GM12865 (cell line): ENCODE results near the gene URGCP.

Experiments
- DNase-seq: peaks from one replicate; pipeline ENCODE4 v3.0.0; 2010; ENCODE audit warnings: low read depth
- H3K4me3 ChIP-seq: 2 replicates; pipeline ENCODE4 v1.5.1; 2011; ENCODE audit warnings: mild to moderate bottlenecking, low read depth, low read length, control low read depth
- TF ChIP-seq, protein P1 (sequence below): IDR thresholded peaks from 2 replicates; pipeline ENCODE4 v1.5.1; 2011; ENCODE audit warnings: low read length, control low read depth, low read depth, inconsistent platforms; ENCODE audit not compliant: insufficient read depth; ENCODE audit errors: missing control alignments

Gene URGCP

DNA sequence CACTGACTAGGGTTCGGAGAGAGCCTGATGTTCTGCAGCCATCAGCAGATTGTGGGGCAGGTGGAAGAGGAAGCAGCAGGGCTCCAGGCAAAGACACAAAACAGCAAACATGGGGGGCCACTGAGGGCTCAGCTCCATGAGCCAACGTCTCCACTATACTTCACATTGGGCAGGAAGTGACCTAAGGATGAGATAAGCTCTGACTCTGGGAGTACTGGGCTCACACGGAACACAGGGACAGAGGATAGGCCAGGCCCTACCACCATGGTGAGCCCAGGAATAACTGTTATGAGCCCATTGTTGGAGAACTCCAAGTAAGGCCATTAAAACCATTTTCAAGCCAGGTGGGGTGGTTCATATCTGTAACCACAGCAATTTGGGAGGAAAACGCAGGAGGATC is 22.2 kb downstream of the URGCP start:
- no peak overlapping the region for H3K4me3 ChIP-seq
- TF ChIP-seq, protein P1, sequence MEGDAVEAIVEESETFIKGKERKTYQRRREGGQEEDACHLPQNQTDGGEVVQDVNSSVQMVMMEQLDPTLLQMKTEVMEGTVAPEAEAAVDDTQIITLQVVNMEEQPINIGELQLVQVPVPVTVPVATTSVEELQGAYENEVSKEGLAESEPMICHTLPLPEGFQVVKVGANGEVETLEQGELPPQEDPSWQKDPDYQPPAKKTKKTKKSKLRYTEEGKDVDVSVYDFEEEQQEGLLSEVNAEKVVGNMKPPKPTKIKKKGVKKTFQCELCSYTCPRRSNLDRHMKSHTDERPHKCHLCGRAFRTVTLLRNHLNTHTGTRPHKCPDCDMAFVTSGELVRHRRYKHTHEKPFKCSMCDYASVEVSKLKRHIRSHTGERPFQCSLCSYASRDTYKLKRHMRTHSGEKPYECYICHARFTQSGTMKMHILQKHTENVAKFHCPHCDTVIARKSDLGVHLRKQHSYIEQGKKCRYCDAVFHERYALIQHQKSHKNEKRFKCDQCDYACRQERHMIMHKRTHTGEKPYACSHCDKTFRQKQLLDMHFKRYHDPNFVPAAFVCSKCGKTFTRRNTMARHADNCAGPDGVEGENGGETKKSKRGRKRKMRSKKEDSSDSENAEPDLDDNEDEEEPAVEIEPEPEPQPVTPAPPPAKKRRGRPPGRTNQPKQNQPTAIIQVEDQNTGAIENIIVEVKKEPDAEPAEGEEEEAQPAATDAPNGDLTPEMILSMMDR, result no peak
- no peak for DNase-seq

DNA sequence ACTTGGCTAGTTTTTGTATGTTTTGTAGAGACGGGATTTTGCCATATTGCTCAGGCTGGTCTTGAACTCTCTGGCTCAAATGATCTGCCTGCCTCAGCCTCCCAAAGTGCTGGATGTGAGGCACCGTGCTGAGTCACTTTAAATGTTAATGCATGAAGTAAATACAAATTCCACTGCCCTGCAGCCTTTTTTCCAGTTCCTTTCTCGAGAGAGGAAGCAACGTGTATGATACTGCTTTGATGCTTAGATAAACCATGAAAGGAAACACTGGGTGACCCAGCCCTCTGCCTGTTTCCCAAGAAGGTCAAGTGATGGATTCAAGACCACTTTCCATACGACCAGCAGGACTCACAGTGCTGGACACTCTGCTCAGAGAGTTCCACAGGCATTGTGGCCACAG is 25.8 kb downstream of the URGCP start:
- TF ChIP-seq, protein P1, result no peak
- H3K4me3 ChIP-seq, result no peak overlapping the region
- no peak for DNase-seq

DNA sequence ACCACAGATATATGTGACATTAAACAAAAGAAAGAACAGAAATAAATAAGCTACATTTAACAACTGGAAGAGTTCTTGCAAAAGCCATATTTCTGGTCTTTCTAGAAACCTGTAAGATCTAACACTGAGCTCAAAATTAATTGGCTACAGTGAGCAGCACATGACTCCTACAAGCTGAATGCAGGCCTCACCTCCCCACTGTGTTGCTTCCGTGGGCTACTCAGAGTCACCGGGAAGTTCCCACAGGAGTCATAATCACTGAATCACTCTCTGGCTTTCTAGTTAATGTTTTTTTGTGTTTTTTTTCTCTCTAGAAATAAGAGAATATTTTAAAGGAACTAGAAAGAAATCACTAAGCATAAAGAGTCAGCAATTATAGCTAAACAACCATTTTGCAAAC is 26.9 kb downstream of the URGCP start:
- TF ChIP-seq, protein P1, result no peak
- no peak overlapping the region for H3K4me3 ChIP-seq
- no peak for DNase-seq

DNA sequence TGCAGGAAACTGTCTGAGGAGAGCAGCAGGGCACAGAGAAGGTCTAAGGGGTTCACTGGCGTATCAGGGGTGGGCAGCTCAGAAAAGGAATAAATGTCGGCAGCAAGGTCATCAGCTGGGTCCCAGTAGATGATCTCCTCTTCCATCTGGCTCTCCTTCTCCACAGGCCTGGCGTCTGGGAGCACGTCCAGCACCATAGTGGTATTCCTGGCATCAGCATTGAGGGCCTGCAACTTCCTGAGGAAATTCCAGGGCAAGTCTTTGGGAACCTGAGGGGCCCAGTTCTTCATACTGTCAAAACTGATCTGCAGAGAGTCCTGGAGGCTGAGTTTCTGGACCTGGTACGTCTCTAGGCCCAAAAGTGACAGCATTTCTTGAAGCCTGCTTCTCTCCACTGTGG is 27.5 kb downstream of the URGCP start:
- DNase-seq, result no peak
- TF ChIP-seq, protein P1, result no peak
- no peak overlapping the region for H3K4me3 ChIP-seq

DNA sequence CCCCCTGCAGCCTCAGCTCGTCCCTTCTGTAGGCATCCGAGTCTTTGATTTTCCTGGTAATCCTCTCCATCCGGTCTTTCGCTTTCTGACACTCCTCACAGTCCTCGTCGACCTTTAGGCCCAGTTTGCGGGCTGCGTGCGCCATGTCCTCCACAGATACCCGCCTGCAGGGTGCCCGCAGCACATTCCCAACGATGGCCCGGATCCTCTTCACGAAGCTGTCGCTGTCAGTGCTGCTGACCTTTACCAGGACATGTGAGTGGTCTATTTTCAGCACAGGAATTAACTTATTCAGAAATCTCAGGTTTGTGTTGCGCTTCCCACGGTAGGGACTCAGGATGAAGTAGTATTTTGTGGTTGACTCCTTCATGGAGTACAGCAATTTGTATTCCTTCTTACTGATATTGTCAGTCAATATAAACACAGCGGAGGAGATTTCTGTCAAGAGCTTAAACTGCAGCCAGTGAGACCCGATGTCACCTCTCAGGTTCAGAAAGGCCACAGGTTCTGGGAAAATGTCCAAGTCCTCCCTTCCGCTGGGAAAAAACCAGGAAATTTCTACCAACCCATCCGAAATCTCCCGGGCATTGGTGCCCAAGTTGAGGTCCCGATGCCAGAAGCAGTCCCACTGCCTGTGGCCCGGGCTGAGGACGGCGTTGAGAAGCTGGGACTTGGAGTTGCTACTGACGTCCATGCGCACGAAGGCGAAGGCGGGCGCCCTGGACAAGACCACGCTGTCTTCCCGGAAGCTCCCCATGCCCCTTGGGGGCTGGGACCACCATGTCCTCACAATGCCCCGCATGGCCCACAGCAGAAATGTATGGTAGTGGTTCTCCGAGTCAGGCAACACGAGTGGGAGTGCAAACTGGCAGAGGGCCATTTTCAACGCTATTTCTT is 28.2 kb downstream of the URGCP start:
- TF ChIP-seq, protein P1, result no peak
- H3K4me3 ChIP-seq, result no peak overlapping the region
- DNase-seq, result no peak

DNA sequence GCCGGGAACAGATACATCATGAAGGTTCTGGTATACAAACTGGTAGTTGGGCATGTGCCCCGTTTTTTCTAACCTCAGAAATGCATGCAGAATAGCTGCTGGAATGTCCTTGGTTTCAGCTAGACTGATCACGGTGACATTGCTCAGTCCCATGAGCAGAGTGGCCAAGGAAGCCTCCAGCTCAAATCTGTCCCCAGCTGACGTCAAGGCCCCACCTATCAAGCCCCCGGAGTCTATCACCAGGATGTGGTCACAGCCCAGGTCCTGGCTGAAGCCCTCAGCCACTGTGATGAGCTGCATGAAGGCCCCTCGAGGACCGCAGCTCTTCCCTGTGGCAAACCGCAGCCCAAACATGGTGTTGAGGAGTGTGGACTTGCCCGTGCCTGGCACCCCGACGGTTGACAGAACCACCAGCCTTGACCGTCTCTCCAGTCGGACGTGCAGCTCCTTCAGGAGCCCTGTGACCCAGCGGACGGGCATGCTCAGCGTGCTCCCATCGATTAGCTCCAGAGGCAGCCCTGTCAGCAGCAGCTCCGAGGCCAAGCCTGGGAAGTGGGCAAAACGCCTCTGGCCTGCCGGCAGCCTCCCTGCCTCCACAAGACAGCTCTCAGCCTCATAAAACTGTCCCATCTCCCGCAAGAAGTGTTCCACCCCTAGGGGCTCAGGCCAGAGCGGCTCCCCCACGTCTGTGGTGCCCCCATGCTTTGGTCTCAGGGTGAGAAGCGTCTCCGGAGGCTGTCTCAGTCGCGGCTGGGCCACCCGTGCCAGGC is 29.2 kb downstream of the URGCP start:
- TF ChIP-seq, protein P1, result no peak
- H3K4me3 ChIP-seq, result no peak overlapping the region
- DNase-seq, result no peak
